ENCODE results near the gene SUMF1. TPM values are rescaled to one million over a fixed set of nuclear protein-coding genes. Genes with fewer than 3 reads are reported as not detected.
A peak's percentile ranks its signal among the peaks of the same experiment; 100 is the strongest.
"Not testable (repeated sequence)": the region's sequence is repeated elsewhere in the genome, so short reads cannot be mapped to it uniquely, and the experiment has no call there.

Gene SUMF1
- total RNA-seq, 1 donor from 2014 or later = 102 TPM

- no peak for DNase-seq
These were observed 134.1 kb downstream of the SUMF1 start for GRCh38 chr3:4332991-4333390.

- DNase-seq = no peak
These were observed 134.5 kb downstream of the SUMF1 start for GRCh38 chr3:4332574-4332973.

- no peak for DNase-seq
These were observed 135.0 kb downstream of the SUMF1 start for GRCh38 chr3:4332111-4332510.

- not testable (repeated sequence) for DNase-seq
These were observed 137.3 kb downstream of the SUMF1 start for GRCh38 chr3:4329806-4330205.

- no peak for DNase-seq
These were observed 140.2 kb downstream of the SUMF1 start for GRCh38 chr3:4326868-4327267.

GRCh38 chr3:4323246-4324027 lies 143.6 kb downstream of the SUMF1 start:
- no peak for DNase-seq

- no peak for DNase-seq
These were observed 144.4 kb downstream of the SUMF1 start for GRCh38 chr3:4322635-4323034.

GRCh38 chr3:4321732-4322131 lies 145.3 kb downstream of the SUMF1 start:
- DNase-seq = no peak

GRCh38 chr3:4320096-4320911 lies 146.8 kb downstream of the SUMF1 start:
- no peak for DNase-seq

GRCh38 chr3:4314688-4315087 lies 152.4 kb downstream of the SUMF1 start:
- peak; percentile 24 for DNase-seq

GRCh38 chr3:4313606-4314293 lies 153.3 kb downstream of the SUMF1 start:
- peak; percentile 22 for DNase-seq

GRCh38 chr3:4311496-4311895 lies 155.6 kb downstream of the SUMF1 start:
- no peak for DNase-seq

Other genes starting within 250 kb of the SUMF1 start
- 9.1 and 10.6 TPM in 2 replicates for gene SETMAR, start 163.9 kb downstream of the SUMF1 start, total RNA-seq
- 47.5 and 59.7 TPM in 2 replicates for gene ITPR1, start 26.1 kb upstream of the SUMF1 start, total RNA-seq